HCEC 1CT (cell line): ENCODE data around the gene FCN2.
"Not testable (repeated sequence)": the region's sequence is repeated elsewhere in the genome, so short reads cannot be mapped to it uniquely, and the experiment has no call there.

ENCODE experiments used
- DNase-seq: peaks from one replicate; pipeline ENCODE4 v3.0.0-alpha.2; 2017

The FCN2 gene

GRCh38 chr9:134847752-134848432 lies 32.7 kb upstream of the FCN2 start:
- no peak for DNase-seq

GRCh38 chr9:134848504-134848903 lies 32.1 kb upstream of the FCN2 start:
- DNase-seq = no peak

GRCh38 chr9:134850611-134851010 lies 30.0 kb upstream of the FCN2 start:
- DNase-seq = no peak

DNA sequence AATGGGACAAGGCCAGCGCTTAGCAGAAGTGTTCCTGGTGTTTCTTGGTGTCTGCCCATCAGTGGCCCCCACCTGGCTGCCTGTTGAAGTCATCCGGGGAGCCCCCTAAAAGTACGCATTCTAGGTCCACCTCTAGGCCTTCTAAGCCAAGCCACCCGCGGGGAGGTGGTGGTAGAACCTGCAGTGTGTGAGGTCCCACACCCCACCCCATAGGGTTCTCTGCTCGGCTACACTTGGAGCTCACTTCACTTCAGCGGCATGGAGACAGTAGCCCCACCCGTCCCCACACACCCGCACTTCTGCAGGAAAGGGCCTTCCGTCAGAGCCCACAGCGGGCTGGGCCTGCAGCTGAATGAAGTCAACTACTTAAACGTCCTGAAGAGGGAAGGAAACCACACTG lies 29.6 kb upstream of the FCN2 start:
- DNase-seq = no peak

GRCh38 chr9:134852906-134853654 lies 27.5 kb upstream of the FCN2 start:
- DNase-seq = no peak

GRCh38 chr9:134853893-134854292 lies 26.7 kb upstream of the FCN2 start:
- DNase-seq = no peak

DNA sequence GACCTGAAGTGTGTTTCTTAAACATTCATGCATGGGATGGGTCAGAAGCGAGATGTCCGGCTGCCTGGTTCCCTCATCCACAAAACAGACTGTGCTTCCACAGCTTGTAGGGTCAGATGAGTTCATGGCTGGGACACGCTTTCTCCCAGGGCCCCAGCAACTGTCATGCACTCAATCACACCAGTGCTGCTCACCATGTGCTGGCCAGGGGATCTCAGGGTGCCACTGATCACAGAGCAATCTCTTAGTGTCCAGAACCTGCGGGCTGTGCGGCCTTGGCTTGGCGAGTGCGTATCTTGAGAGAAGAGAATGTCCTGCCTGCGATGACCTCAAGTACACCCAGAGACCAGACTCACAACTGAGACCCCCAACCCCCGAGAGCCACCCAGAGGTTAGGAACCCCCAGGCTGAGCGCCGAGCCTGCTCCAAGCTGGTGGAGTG lies 26.0 kb upstream of the FCN2 start:
- no peak for DNase-seq

GRCh38 chr9:134855231-134855899 lies 25.2 kb upstream of the FCN2 start:
- DNase-seq = no peak

DNA sequence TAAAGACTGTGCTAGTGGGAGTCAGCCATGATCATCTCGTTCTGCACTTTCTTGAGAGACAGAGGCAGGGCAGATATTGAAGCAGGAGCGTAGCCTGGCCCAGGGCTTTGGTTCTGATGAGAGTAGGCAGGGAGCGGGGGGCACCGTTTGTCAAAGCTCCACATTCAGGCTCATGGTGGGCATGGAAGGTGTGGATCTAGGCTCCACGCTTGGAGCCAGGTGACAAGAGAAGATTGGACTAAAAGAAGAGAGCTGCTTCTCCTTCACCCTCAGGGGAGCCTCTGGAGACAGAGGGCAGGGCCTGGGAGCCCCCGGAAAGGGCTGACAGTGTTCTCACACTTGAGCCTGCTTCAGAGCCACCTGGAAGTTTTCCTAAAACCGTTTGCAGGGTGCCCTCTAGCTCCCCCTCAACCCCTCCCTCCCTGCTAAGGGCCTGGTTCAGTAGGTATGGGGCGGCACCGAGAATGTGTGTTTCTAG lies 24.7 kb upstream of the FCN2 start:
- no peak for DNase-seq

DNA sequence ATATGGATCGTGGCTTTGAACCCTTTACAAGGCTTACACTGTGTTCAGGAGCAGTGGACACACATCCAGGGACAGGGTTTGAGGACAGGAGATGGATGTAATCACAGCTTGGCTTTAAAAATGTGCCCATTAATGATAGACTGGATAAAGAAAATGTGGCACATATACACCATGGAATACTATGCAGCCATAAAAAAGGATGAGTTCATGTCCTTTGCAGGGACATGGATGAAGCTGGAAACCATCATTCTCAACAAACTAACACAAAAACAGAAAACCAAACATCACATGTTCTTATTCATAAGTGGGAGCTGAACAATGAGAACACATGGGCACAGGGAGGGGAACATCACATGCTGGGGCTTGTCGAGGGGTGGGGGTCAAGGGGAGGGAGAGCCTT lies 23.2 kb upstream of the FCN2 start:
- not testable (repeated sequence) for DNase-seq

- DNase-seq = no peak
Observed at GRCh38 chr9:134858051-134858841, 22.4 kb upstream of the FCN2 start.

- DNase-seq = no peak
Observed at GRCh38 chr9:134860510-134860909, 20.1 kb upstream of the FCN2 start.

GRCh38 chr9:134861595-134862334 lies 18.8 kb upstream of the FCN2 start:
- DNase-seq = no peak

DNA sequence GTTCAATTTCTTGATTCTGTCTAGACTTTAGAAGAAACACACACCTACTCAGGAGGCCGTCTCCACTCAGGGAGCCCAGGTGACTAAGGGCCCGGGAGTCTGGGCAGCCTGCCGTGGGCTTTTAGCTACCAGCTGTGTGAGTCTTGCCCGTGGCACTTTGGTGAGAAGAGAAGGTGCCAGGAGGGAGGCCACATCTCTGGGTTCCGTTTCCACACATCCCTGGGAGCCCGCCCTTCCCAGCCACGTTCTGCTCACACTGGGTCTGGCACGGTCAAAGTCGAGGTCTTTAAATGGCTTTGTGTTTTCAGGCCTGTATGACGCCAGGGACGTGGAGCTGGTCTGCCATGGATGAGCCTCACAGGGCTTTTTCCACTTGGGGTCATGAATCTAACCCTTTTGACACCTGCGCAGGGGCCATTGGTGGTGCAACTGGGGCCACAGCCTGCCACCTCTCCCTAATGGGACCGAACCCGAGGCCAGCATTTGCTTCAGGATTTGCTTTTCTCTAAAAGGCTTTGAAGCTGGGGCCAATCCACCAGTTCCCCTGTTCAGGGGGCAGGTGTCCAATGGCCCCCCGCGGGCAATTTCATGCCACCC lies 17.2 kb upstream of the FCN2 start:
- no peak for DNase-seq

GRCh38 chr9:134863941-134864820 lies 16.4 kb upstream of the FCN2 start:
- DNase-seq = no peak

GRCh38 chr9:134864821-134865190 lies 15.8 kb upstream of the FCN2 start:
- DNase-seq = no peak

DNA sequence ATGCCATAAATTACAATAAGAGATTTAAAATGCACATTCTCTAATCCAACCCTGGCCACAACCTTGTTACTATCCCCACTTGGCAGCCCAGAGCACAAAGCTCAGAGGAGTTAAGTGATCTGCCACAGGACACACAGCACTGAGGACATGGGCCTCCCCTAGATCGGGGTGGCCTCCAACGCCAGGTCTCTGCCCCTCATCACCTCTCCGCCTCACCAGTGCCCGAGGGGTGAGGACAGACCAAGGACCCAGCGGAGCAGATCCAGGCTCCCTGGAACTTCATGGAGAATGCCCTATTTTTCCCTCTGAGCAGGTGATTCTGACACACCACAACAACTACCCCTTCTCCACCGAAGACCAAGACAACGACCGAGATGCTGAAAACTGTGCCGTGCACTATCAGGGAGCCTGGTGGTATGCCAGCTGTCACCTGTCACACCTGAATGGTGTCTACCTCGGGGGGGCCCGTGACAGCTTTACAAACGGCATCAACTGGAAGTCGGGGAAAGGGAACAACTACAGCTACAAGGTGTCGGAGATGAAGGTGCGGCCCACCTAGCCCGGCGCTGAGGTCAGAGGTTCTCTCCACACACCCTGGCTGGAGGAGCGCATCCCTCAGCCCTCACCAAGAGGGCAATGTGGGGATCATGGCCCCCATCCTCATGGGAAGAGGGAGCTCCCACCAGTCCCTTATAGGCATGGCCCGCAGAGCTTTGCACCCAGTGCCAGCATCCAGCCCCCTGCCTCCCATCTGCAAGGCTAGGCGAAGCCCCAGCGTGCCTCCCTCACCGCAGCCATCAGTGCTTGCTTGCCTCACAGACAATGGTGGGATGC lies 12.5 kb upstream of the FCN2 start:
- no peak for DNase-seq

DNA sequence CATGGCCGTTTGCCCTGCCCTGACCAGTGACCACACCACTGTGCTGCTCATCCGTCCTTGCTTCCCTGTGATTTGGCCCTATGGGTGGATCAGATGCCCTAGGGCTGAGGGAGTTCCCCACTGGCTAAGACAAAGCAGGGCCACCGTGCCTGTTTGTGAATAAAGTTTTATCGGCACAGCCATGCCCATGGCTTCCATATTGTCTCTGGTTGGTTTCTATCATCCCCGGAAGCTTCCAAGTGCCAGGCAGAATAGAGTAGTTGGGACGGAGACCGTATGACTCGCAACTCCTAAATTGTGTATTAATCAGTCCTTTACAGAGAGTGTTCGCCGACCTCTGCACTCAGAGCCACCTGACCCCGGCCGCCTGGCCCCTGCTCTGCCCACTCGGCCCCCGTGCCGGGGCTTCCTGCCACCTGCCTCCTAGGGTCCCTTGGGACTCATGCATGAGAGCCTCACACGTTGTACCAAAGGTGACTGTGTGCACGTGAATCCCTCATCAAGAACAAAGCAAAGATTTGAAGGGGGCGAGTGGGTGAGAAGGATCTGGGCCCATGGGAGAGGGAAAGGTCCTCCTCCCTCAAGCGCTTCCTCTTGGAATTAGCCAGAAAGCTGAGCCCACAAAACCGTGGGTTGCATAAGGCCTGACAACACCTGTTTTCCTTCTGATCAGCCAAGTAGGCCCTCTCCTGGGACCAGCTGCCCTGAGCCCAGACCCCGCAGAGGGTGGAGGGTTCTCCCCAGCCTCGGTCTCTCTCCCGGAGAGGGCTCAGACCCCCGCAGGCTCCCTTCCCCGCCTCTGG lies 11.7 kb upstream of the FCN2 start:
- DNase-seq = no peak
